Neural cell (in vitro differentiated cells): Measurements from ENCODE around the gene PRRG2. TPM values are rescaled to one million over a fixed set of nuclear protein-coding genes. Genes with fewer than 3 reads are reported as not detected.

Experiments
- H2AFZ ChIP-seq: fragments of 200-600, 300-800 bp; sonication (generic), shearing (Covaris generic); 2 replicates; pipeline ENCODE4 v1.6.0; 2014; ENCODE audit warnings: low read depth, mild to moderate bottlenecking, antibody characterized with exemption, low read length, moderate library complexity
- H3F3A ChIP-seq: fragments of 200-600 bp; shearing (Covaris generic); 2 replicates; pipeline ENCODE4 v1.6.1; 2016; ENCODE audit warnings: mild to moderate bottlenecking, moderate library complexity, mixed read lengths, antibody characterized with exemption, low read length; ENCODE audit not compliant: insufficient read depth, poor library complexity, severe bottlenecking
- H3K27ac ChIP-seq: fragments of 200-600, 300-800 bp; sonication (generic), shearing (Covaris generic); 2 replicates; pipeline ENCODE4 v1.5.1; 2014; ENCODE audit warnings: mild to moderate bottlenecking, low read length, moderate library complexity
- H3K27me3 ChIP-seq: fragments of 300-800, 200-600 bp; sonication (generic), shearing (Covaris generic); 2 replicates; pipeline ENCODE4 v1.6.0; 2014; ENCODE audit warnings: mild to moderate bottlenecking, low read depth, low read length, moderate library complexity; ENCODE audit not compliant: insufficient read depth
- H3K36me3 ChIP-seq: fragments of 300-800, 200-600 bp; sonication (generic), shearing (Covaris generic); 2 replicates; pipeline ENCODE4 v1.5.1; 2014; ENCODE audit warnings: mild to moderate bottlenecking, antibody characterized with exemption, low read length, moderate library complexity; ENCODE audit not compliant: insufficient read depth
- H3K4me2 ChIP-seq: fragments of 300-800, 200-600 bp; sonication (generic), shearing (Covaris generic); 2 replicates; pipeline ENCODE4 v1.6.0; 2014; ENCODE audit warnings: mild to moderate bottlenecking, low read length
- H3K4me3 ChIP-seq: fragments of 300-800, 200-600 bp; sonication (generic), shearing (Covaris generic); 2 replicates; pipeline ENCODE4 v1.5.1; 2014; ENCODE audit warnings: mild to moderate bottlenecking, low read length, moderate library complexity
- H3K79me2 ChIP-seq: fragments of 200-600 bp; shearing (Covaris generic); replicated peaks from 2 replicates; pipeline ENCODE4 v1.6.0; 2014; ENCODE audit warnings: mild to moderate bottlenecking, low read length, moderate library complexity; ENCODE audit not compliant: insufficient read depth
- H3K9ac ChIP-seq: fragments of 300-800, 200-600 bp; sonication (generic), shearing (Covaris generic); 2 replicates; pipeline ENCODE4 v1.6.1; 2016; ENCODE audit warnings: mild to moderate bottlenecking, low read length, mixed read lengths
- H3K9me2 ChIP-seq: fragments of 200-600 bp; shearing (Covaris generic); 2 replicates; pipeline ENCODE4 v1.6.1; 2016; ENCODE audit warnings: mild to moderate bottlenecking, low read length, mixed read lengths; ENCODE audit not compliant: insufficient read depth
- H3K9me3 ChIP-seq: fragments of 200-600, 300-800 bp; sonication (generic), shearing (Covaris generic); 2 replicates; pipeline ENCODE4 v1.6.1; 2016; ENCODE audit warnings: mild to moderate bottlenecking, mixed run types, low read length, moderate library complexity, mixed read lengths
- H4K20me1 ChIP-seq: fragments of 200-600 bp; shearing (Covaris generic); 2 replicates; pipeline ENCODE4 v1.6.1; 2016; ENCODE audit warnings: mild to moderate bottlenecking, mixed run types; ENCODE audit not compliant: insufficient read depth
- EZH2 ChIP-seq: fragments of 200-600, 300-800 bp; shearing (Covaris generic), sonication (generic); IDR thresholded peaks from 2 replicates; pipeline ENCODE4 v1.6.1; 2014; ENCODE audit warnings: antibody characterized with exemption, low read length, borderline replicate concordance, mild to moderate bottlenecking; ENCODE audit not compliant: insufficient read depth, poor library complexity, severe bottlenecking
- POLR2AphosphoS5 ChIP-seq: IDR thresholded peaks from 2 replicates; pipeline ENCODE4 v1.6.1; 2012
- TAF1 ChIP-seq: IDR thresholded peaks from 2 replicates; pipeline ENCODE4 v1.6.1; 2012; ENCODE audit warnings: low read depth
- polyA plus RNA-seq: library from polyadenylated mRNA; depleted of rRNA; stranded (reverse); fragments of >200 nt; gene quantifications from 2 replicates; pipeline ENCODE4 v1.2.3, GENCODE V29; 2014
- TF ChIP-seq, protein P1 (sequence below): IDR thresholded peaks from 2 replicates; pipeline ENCODE4 v1.6.1; 2012; ENCODE audit warnings: borderline replicate concordance
- TF ChIP-seq, protein P2 (sequence below): fragments of 450-650 bp; IDR thresholded peaks from 2 replicates; pipeline ENCODE4 v1.5.1; 2014; ENCODE audit warnings: antibody characterized with exemption, mild to moderate bottlenecking, moderate library complexity; ENCODE audit not compliant: poor library complexity, severe bottlenecking

The PRRG2 gene
- polyA plus RNA-seq, 1 donor from 2014 or later = not detected

DNA sequence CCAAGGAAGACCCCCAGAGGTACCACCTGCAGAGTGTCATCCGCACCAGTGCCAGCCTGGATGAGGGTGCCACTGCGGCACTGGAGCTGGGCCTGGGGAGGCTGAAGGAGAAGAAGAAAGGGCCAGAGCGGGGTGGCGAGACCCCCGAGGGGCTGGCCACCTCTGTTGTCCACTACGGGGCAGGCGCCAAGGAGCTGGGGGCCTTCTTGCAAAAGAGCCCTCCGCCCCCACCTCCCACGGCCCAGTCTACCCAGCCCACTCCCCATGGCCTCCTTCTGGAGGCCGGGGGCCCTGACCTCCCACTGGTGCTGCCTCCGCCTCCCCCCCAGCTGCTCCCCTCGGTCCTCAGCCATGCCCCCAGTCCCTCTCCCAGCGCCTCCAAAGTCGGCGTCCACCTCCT, 15.3 kb downstream of the PRRG2 start:
- Histone ChIP-seq H2AFZ (no peak overlapping the region), H3K36me3 (no peaks in the 10 kb centered on the region), H4K20me1 (no peaks in the 10 kb centered on the region), H3K9me3 (no peaks in the 10 kb centered on the region), H3K27ac (no peak overlapping the region), H3K4me2 (no peak overlapping the region), H3K27me3 (no peaks in the 10 kb centered on the region), H3K9me2 (no peaks in the 10 kb centered on the region), H3F3A (no peaks in the 10 kb centered on the region), H3K4me3 (no peak overlapping the region), H3K9ac (no peak overlapping the region), H3K79me2 (peaks cover 31% of the 10 kb centered on the region)
- TF ChIP-seq TAF1 = no peak
- TF ChIP-seq, protein P1, sequence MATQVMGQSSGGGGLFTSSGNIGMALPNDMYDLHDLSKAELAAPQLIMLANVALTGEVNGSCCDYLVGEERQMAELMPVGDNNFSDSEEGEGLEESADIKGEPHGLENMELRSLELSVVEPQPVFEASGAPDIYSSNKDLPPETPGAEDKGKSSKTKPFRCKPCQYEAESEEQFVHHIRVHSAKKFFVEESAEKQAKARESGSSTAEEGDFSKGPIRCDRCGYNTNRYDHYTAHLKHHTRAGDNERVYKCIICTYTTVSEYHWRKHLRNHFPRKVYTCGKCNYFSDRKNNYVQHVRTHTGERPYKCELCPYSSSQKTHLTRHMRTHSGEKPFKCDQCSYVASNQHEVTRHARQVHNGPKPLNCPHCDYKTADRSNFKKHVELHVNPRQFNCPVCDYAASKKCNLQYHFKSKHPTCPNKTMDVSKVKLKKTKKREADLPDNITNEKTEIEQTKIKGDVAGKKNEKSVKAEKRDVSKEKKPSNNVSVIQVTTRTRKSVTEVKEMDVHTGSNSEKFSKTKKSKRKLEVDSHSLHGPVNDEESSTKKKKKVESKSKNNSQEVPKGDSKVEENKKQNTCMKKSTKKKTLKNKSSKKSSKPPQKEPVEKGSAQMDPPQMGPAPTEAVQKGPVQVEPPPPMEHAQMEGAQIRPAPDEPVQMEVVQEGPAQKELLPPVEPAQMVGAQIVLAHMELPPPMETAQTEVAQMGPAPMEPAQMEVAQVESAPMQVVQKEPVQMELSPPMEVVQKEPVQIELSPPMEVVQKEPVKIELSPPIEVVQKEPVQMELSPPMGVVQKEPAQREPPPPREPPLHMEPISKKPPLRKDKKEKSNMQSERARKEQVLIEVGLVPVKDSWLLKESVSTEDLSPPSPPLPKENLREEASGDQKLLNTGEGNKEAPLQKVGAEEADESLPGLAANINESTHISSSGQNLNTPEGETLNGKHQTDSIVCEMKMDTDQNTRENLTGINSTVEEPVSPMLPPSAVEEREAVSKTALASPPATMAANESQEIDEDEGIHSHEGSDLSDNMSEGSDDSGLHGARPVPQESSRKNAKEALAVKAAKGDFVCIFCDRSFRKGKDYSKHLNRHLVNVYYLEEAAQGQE = no peak

DNA sequence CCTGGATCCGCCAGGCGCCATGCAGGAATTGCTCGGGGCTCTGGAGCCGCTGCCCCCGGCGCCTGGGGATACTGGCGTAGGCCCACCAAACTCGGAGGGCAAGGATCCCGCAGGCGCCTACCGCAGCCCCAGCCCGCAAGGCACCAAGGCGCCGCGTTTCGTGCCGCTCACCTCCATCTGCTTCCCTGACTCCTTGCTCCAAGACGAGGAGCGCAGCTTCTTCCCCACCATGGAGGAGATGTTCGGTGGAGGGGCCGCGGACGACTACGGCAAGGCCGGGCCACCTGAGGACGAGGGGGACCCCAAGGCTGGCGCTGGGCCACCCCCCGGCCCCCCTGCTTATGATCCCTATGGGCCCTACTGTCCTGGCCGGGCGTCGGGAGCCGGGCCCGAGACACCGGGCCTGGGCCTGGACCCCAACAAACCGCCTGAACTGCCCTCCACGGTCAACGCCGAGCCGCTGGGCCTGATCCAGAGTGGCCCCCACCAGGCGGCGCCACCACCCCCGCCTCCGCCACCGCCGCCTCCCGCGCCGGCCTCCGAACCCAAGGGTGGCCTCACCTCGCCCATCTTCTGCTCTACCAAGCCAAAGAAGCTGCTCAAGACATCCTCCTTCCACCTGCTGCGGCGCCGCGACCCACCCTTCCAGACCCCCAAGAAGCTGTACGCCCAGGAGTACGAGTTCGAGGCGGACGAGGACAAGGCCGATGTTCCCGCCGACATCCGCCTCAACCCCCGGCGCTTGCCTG, 16.0 kb downstream of the PRRG2 start:
- Histone ChIP-seq H3K36me3 (no peaks in the 10 kb centered on the region), H3K9ac (no peak overlapping the region), H2AFZ (no peak overlapping the region), H3K27me3 (no peaks in the 10 kb centered on the region), H3K4me3 (no peak overlapping the region), H3F3A (no peaks in the 10 kb centered on the region), H3K27ac (no peak overlapping the region), H3K4me2 (no peak overlapping the region), H3K79me2 (peaks cover 27% of the 10 kb centered on the region), H3K9me3 (no peaks in the 10 kb centered on the region), H3K9me2 (no peaks in the 10 kb centered on the region), H4K20me1 (no peaks in the 10 kb centered on the region)
- TF ChIP-seq EZH2 = no peak

DNA sequence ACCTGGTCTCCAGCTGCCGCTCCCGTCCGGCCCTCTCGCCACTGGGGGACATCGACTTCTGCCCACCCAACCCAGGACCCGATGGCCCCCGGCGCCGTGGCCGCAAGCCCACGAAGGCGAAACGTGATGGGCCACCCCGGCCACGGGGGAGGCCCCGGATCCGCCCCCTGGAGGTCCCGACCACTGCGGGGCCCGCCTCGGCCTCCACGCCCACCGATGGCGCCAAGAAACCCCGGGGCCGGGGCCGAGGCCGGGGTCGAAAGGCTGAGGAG, 16.5 kb downstream of the PRRG2 start:
- Histone ChIP-seq H3K27me3 (no peaks in the 10 kb centered on the region), H3K79me2 (peaks cover 27% of the 10 kb centered on the region), H3K9me2 (no peaks in the 10 kb centered on the region), H3K36me3 (no peaks in the 10 kb centered on the region), H3F3A (no peaks in the 10 kb centered on the region), H3K4me2 (no peak overlapping the region), H3K27ac (no peak overlapping the region), H3K9ac (no peak overlapping the region), H2AFZ (no peak overlapping the region), H3K4me3 (no peak overlapping the region), H4K20me1 (no peaks in the 10 kb centered on the region), H3K9me3 (no peaks in the 10 kb centered on the region)
- TF ChIP-seq POLR2AphosphoS5 = no peak
- TF ChIP-seq, protein P2, sequence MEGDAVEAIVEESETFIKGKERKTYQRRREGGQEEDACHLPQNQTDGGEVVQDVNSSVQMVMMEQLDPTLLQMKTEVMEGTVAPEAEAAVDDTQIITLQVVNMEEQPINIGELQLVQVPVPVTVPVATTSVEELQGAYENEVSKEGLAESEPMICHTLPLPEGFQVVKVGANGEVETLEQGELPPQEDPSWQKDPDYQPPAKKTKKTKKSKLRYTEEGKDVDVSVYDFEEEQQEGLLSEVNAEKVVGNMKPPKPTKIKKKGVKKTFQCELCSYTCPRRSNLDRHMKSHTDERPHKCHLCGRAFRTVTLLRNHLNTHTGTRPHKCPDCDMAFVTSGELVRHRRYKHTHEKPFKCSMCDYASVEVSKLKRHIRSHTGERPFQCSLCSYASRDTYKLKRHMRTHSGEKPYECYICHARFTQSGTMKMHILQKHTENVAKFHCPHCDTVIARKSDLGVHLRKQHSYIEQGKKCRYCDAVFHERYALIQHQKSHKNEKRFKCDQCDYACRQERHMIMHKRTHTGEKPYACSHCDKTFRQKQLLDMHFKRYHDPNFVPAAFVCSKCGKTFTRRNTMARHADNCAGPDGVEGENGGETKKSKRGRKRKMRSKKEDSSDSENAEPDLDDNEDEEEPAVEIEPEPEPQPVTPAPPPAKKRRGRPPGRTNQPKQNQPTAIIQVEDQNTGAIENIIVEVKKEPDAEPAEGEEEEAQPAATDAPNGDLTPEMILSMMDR = no peak
